GM19238 (cell line): ENCODE data around the gene IGF2BP2.
"Not testable (repeated sequence)": the region's sequence is repeated elsewhere in the genome, so short reads cannot be mapped to it uniquely, and the experiment has no call there.

Experiments
- DNase-seq: peaks from one replicate; pipeline ENCODE4 v3.0.0; 2011; ENCODE audit warnings: low spot score; ENCODE audit not compliant: insufficient read length

IGF2BP2 gene

DNA sequence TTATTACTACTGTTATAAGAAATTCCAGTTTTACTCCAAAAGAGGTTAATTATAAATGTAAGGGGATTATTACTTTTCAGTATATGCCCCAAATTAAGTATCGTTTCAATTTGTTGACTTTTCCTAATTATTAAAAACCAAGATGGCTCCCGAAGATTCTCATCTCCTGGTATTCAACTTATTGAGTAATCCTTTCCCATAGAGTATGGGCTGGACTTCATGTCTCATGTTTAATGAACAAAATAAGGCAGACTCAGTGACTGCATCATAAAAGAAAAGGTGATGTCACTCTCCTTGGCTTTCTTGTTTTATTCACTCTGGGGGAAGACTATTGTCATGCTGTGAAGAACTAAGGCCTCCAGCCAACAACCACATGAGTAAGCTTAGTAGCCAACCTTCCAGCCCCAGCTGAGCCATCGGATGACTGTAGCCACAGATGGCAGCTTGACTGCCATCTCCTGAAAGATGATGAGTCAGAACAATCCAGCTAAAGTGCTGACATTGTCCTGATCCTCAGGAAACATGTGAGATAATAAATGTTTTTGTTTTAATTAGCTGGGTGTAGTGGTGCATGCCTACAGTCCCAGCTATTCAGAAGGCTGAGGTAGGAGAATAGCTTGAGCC lies 17.3 kb downstream of the IGF2BP2 start:
- DNase-seq: no peak

DNA sequence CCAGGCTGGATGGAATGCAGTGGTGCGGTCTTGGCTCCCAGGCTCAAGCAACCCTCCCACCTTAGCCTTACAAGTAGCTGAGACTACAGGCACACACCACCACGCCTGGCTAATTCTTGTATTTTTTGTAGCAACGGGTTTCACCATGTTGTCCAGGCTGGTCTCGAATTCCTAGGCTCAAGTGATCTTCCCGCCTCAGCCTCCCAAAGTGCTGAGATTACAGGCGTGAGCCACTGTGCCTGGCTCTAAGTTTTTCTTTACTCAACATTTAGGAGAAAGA lies 26.1 kb downstream of the IGF2BP2 start:
- DNase-seq: not testable (repeated sequence)

DNA sequence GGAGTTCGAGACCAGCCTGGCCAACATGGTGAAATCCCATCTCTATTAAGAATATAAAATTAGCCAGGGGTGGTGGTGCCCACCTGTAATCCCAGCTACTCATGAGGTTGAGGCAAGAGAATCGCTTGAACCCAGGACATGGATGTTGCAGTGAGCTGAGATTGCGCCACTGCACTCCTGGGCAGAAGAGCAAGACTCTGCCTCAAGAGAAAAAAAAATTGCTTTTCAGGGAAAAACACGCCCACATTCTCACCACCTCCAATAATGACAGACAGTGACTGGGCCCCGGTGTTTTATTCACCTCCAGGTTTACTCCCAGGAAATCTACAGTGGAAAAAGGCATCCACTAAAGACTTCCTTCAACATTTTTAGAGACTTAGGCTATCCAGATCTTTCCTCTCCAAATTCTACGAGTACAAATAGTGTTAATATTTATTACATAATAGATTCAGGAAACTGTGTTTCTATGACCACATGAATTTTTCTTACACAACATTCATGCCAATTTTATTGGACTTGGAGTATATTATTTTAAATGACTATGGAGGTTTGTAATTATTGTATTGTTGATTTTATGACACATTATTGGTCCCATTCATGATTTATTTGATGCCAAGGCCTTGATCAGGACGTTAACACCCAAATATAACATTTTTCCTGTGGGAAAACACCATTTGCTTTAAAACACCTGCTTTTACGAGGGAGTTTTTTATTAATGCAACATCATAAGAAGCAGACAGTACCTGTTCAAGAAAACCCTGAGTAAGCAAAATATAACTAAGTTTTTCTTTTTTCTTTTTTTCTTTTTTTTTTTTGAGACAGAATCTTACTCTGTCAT lies 26.6 kb downstream of the IGF2BP2 start:
- DNase-seq: no peak

DNA sequence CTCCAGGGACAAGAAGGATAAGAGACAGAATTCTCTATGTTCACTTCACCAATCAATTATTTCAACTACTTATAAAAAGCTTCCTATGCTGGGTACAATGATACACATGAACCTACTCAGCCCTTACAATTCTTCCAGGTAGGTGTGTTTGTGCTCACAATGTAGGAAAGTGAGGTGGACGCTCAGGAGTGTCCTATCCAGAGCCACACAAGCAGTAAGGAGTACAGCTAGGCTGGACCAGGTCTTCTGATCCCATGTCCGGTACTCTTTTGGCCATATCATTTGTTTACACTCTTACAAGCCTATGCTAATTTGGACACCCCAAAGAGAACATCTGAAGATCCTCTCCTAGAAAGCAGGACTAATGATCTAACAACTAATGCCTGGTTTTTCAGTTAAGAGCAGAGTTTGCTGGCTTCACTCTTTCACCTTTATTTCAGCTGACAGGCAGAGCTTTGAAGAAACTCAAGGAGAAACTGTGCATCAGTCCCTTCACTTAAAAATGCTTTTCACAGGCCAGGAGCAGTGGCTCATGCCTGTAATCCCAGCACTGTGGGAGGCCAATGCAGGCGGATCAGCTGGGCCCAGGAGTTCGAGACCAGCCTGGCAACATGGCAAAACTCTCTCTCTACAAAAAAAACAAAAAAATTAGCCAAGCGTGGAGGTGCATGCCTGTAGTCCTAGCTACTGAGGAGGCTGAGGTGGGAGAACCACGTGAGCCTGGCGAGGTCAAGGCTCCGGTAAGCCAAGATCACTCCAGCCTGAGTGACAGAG lies 27.5 kb downstream of the IGF2BP2 start:
- no peak for DNase-seq

DNA sequence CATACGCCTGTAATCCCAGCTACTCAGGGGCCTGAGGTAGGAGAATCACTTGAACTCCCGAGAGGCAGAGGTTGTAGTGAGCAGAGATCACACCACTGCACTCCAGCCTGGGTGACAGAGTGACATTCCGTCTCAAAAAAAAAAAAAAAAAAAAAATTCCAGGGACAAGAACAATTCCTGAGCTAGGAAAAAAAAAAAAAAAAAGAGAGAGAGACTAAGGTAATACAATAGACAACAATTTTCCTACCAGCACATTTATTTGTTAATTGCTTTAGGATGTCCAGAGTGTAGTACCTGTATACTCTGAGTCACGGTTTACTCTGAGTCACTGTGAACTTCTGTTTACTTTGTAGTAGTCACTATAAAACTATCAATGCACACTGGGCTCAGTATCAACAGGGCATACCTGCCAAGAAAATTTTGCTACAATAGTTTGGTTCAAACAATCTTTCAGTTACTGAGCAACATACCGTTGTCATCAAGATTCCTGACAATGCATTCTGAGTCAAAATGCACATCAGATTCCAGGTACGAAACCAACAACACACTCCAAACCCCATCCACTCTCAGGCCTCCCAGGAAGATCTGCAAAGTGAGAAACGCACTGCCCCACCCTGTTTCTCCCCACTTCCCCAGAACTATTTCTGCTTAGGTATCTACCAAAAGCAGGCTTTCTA lies 28.3 kb downstream of the IGF2BP2 start:
- no peak for DNase-seq

DNA sequence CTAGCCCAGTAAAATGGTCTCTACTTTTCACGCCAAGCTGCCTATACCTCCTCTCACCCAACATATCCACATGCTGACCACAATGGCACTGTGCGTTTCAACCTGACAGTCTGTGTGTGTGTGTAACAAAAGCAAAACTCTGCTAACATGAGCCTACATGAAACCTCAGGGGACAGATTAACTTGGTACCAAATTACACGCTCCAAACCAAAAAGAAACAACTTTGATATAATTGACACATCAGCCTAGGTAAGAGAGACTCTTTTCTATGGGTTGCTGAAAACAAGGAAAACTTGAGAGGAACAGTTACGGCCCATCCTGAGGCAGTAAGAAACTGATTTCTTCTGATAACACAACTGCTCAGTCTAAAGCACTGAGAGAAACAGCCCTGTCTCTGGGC lies 31.5 kb downstream of the IGF2BP2 start:
- DNase-seq: no peak

DNA sequence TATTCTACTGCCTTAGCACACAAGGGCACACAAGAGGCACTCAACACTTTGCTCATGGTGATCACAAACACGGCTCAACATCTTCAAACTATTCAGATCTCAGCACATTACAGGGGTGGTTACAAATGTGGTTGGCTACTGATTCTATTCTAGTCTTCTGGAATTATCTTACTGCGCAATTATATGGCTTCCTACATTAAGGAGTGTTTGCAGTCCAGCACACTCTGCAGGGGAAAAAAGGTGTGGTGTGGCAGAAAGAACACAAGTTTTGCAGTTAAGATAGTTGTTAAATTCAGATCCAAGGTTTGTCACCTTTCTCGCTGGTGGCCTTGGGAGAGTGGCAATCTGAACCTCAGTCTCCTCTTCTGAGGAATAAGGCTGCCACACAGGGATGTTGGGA lies 31.9 kb downstream of the IGF2BP2 start:
- no peak for DNase-seq

DNA sequence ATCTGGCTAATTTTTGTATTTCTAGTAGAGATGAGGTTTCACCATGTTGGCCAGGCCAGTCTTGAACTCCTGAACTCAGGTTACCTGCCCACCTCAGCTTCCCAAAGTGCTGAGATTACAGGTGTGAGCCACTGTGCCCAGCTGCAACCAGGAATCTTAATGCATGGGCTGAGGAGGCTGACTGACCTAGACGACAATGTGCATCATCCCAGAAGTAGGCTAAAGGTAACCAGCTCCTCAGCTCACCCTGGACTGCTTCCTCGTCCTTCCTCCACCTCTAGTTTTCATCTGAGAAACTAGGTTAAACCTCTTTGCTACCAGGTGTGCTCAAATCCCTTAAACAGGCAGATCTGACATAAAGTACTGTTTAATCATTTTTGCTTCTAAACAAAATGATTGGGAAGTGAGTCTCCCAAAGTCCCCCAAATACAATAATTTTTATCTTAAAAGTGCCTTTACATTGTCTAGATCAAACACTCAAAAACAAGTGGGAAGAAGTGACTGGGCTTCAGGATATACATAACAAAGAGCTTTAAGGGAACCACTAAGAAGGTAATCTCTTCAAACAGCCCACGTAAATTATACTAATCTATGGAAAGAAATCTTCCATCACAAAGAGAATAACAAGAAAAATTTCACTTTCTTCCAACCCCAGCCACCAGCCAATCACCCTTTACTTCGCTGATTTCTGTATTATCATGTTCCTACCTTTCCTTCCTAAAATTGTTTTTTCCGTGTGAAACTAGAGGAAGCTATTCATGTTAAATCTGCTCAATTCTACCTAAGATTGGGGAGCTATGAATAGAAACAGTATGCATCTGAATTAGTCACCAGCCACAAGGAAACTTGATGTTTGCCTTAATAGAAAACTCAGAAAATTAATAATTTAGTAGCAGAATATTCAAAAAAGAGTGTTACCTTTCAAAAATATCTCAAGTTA lies 34.7 kb downstream of the IGF2BP2 start:
- DNase-seq: no peak

DNA sequence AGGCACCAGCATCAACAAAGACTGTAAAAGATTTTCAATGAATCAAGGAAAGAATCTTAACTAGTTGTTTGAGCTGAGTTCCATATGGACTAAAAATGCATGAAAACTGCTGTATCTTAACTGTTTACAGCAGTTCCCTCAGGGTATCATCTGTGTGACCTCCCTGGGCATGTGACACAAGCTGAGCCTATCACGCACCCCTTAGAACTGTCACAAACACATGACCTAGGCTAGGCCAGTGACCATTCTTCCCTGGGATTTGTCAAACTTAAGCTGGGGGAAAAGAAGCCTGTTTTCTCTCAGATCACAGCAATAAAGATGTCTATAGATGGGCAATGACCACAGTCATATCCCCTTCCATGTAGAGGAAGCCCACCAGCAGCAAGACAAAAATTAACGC lies 35.7 kb downstream of the IGF2BP2 start:
- DNase-seq: no peak

DNA sequence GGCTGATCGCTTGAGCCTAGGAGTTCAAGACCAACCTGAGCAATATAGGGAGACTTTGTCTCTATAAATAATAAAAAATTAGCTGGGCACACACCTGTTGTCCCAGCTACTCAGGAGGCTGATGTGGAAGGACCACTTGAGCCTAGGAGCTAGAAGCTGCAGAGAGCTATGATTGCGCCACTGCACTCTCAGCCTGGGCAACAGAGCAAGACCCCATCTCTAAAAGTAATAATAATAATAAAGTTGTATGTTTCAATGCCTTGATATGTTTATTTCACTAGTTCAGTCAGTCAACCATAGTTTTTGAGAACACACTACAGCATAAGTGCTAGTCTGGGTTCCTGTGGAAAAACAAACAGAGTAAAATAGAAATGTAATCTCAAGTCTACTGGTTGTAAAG lies 36.5 kb downstream of the IGF2BP2 start:
- no peak for DNase-seq

DNA sequence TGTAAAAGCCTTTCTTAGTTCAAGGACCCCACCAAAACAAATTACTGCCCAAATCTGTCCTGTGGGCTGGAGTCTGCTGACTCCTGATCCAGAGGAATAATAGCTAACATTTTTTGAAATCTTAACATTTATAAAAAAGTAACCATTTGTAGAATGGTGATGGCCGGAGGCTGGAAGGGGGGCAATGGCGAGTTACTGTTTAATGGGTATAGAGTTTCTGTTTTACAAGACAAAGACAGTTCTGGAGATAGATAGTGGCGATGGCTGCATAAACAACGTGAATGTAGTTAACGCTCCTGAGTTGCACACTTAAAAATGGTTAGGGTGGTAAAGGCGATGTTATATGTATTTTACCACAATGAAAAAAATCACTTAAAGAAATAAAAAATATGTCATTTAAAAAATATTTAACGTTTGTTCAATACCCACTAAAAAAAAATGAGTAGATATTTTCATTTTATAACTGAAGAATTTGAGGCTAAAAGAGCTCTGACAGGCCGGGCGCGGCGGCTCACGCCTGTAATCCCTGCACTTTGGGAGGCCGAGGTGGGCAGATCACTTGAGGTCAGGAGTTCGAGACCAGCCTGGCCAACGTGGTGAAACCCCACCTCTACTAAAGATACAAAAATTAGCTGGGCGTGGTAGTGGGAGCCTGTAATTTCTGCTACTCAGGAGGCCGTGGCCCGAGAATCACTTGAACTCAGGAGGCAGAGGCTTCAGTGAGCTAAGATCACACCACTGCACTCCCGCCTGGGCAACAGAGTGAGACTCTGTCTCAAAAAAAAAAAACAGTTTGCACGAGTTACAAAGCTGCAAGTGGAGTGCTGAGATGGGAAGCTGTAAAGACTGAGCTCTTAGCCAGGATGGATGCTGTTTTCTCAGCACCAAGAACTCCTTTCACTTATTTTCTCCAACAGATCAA lies 37.6 kb downstream of the IGF2BP2 start:
- DNase-seq: no peak

DNA sequence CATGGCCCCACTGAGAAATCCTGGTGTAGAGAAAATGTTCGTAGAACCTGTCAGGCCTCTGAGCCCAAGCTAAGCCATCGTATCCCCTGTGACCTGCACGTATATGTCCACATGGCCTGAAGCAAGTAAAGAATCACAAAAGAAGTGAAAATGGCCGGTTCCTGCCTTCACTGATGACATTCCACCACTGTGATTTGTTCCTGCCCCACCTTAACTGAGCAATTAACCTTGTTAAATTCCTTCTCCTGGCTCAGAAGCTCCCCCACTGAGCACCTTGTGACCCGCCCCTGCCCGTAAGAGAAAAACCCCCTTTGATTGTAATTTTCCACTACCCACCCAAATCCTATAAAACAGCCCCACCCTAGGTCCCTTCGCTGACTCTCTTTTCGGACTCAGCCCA lies 38.6 kb downstream of the IGF2BP2 start:
- not testable (repeated sequence) for DNase-seq

DNA sequence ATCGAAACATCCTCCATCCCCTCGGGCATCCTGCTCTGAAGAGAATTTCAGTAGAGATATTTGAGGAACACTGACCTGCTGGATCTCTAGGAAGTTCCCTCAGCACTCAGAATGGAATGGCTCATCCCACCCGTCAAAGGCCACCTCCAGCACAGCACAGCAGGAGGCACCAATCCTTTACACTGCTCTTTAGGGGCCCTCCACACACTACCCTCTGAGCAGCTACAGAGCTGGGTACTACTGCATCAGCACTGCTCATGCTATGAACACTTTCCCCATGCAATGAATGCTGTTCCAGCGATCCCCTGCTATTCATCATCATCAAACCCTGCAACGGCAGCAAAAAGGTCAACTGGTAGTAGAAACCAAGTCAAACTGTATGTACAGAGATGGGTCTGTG lies 40.5 kb downstream of the IGF2BP2 start:
- no peak for DNase-seq

DNA sequence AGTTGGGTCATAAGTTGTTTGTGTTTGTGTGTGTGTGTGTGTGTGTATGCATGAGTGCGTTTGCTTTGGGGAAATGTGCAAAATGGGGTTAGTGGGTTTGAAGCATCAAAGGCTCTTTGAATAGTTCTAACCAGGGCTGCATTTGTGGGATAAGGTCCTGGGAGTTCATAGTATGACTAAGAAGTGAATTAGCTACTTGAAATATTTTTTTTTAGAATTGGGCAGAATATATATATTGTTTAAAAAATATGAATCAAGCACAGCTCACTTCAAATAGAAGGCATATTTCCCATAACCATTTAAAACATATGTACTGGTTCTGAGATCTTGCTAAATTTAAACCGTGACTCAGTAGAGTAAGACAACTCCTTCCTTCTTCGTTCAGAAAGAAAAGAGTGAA lies 43.1 kb downstream of the IGF2BP2 start:
- DNase-seq: no peak

DNA sequence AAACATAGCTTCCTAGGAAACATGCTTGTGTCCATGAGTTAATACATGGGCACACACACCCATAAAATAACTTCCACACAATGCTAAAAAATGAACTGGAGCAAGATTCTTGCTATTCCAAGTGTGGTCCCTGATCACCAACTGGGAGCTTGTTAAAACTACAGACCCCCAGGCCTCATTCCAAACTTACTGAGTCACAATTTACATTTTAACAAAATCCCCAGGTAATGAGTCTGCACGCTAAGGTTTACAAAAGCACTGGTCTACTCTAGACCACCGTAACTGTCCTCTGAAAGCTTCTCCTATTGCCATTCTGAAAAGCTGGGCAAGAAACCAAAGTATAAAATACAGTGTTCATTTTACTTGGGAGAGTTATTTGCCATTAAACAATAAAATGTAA lies 45.4 kb downstream of the IGF2BP2 start:
- no peak for DNase-seq

DNA sequence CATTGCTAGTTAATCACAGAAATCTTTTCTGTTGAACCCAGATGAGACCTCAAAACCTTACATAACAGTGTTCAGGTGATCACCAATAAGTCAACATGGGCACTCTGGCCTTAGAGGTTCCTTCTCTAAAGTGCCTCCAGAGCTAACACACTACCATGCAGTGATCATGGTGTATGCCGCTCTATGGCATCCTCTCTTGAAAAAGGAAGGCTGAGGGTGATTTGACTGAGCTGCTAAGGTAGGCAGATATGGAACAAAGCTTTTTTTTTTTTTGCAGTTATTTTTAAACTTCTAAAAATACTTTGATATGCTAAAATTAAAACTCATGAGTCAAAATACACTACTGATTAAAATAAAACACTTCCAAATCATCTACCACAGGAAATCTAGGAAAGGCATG lies 46.0 kb downstream of the IGF2BP2 start:
- DNase-seq: no peak

DNA sequence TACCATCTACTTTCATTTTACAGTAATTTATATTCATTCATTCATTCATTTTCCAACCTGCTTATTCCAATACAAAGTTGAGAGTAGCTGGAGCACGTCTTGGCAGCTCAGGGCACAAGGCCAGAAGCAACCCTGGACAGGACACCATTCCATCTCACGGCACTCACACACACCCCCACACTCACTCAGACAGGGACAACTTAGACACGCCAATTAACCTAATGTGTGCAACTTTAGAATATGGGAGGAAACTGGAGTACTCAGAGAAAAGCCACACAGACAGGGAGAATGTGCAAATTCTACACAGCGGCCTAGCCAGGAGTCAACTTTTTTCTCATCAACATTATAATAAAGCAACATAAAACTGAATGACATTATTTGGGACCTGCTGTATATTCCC lies 46.7 kb downstream of the IGF2BP2 start:
- DNase-seq: no peak

DNA sequence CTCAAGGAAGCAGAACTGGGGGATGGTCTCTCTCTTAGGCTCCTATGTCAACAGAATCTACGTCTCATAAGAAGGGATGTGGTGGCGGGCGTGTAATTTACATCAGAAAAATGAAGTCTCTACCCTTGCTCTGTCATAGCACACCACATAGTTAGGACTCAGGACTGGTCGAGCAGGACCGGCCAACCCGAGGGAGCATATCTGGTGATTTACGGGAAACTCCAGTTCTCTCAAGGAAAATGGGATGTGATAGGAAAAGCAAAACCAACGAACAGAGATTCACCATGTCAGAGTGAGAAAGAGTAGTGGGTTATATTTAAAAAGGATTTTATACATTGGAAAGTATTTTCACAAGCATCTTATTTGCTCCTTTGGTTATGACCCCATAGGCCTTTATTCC lies 54.7 kb downstream of the IGF2BP2 start:
- DNase-seq: no peak

DNA sequence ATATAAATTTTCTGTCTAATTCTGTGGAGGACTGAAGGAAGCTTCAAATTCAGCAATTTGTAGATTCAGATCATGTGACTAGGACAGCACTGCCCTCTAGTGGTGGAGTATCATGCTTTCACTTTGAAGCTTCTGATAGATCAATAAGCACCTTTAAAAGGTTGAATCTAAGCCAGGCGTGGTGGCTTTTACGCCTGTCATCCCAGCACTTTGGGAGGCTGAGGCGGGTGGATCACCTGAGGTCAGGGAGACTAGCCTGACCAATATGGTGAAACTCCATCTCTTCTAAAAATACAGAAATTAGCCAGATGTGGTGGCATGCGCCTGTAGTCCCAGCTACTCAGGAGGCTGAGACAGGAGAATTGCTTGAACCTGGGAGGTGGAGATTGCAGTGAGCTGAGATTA lies 56.3 kb downstream of the IGF2BP2 start:
- DNase-seq: peak; percentile 10
